HEK293T (cell line): ENCODE data around the gene CEP170.

Experiments
- ARNT ChIP-seq: fragments of 450-650 bp; IDR thresholded peaks from 2 replicates; pipeline ENCODE4 v1.6.1; 2017; ENCODE audit warnings: mild to moderate bottlenecking
- CTBP1 ChIP-seq: fragments of 450-650 bp; IDR thresholded peaks from 2 replicates; pipeline ENCODE4 v1.6.1; 2016; ENCODE audit warnings: borderline replicate concordance
- FOXA1 ChIP-seq: fragments of 450-650 bp; IDR thresholded peaks from 2 replicates; pipeline ENCODE4 v1.6.1; 2016; ENCODE audit warnings: mild to moderate bottlenecking
- FOXM1 ChIP-seq: fragments of 450-650 bp; IDR thresholded peaks from 2 replicates; pipeline ENCODE4 v1.6.1; 2017; ENCODE audit warnings: mild to moderate bottlenecking, borderline replicate concordance
- HDGF ChIP-seq: fragments of 450-650 bp; IDR thresholded peaks from 2 replicates; pipeline ENCODE4 v1.6.1; 2017; ENCODE audit warnings: antibody characterized with exemption, borderline replicate concordance
- PKNOX1 ChIP-seq: fragments of 450-650 bp; IDR thresholded peaks from 2 replicates; pipeline ENCODE4 v1.6.1; 2016
- SP1 ChIP-seq: fragments of 450-650 bp; IDR thresholded peaks from 2 replicates; pipeline ENCODE4 v1.6.1; 2017
- SUZ12 ChIP-seq: fragments of 450-650 bp; IDR thresholded peaks from 2 replicates; pipeline ENCODE4 v1.6.1; 2016; ENCODE audit warnings: mild to moderate bottlenecking
- TARDBP ChIP-seq: fragments of 450-650 bp; IDR thresholded peaks from 2 replicates; pipeline ENCODE4 v1.6.1; 2016

- TF ChIP-seq CTBP1 = no peak
- TF ChIP-seq SP1 = no peak
- TF ChIP-seq FOXM1 = no peak
- no peak for TF ChIP-seq SUZ12
- no peak for TF ChIP-seq PKNOX1
- TF ChIP-seq ARNT = no peak
- TF ChIP-seq HDGF = no peak
- TF ChIP-seq TARDBP = no peak
- no peak for TF ChIP-seq FOXA1
These were observed 701 bp downstream of the CEP170 start for GRCh38 chr1:243254233-243254926.
